Measurements from ENCODE around the gene NPEPL1. TPM values are rescaled to one million over a fixed set of nuclear protein-coding genes. Genes with fewer than 3 reads are reported as not detected.

NPEPL1 gene
- total RNA-seq, 1 donor from 2014 or later, result 23.3 TPM

- DNase-seq (ENCODE audit: missing footprints) (peak; percentile 41), ATAC-seq (no peak)
Observed at GRCh38 chr20:58696411-58696961, 3.9 kb downstream of the NPEPL1 start.

GRCh38 chr20:58697201-58697866, 4.7 kb downstream of the NPEPL1 start:
- peak; percentile 26 for DNase-seq (ENCODE audit: missing footprints)
- ATAC-seq, result no peak
- intact Hi-C loops (cut with DNase I), result loop anchor here (10.0 kb wide), 1 partner anchor 463 kb away; no protein-coding TSS in a partner anchor

More at GRCh38 chr20:58696411-58696961, 3.9 kb downstream of the NPEPL1 start:
- intact Hi-C loops (cut with DNase I), result loop anchor here (10.0 kb wide), 1 partner anchor 462 kb away; no protein-coding TSS in a partner anchor

- DNase-seq (ENCODE audit: missing footprints), result peak; percentile 47
- intact Hi-C loops (cut with DNase I), result loop anchor here (10.0 kb wide), 1 partner anchor 463 kb away; no protein-coding TSS in a partner anchor
Observed at GRCh38 chr20:58697867-58698703, 5.5 kb downstream of the NPEPL1 start.

GRCh38 chr20:58698741-58699622, 6.4 kb downstream of the NPEPL1 start:
- intact Hi-C loops (cut with DNase I), result loop anchor here (10.0 kb wide), 1 partner anchor 464 kb away; no protein-coding TSS in a partner anchor
- DNase-seq (ENCODE audit: missing footprints), result peak; percentile 74
- peak; percentile 61 for ATAC-seq

More at GRCh38 chr20:58697867-58698703, 5.5 kb downstream of the NPEPL1 start:
- ATAC-seq, result no peak

GRCh38 chr20:58699623-58700107, 7.1 kb downstream of the NPEPL1 start:
- intact Hi-C loops (cut with DNase I), result loop anchor here (10.0 kb wide), 1 partner anchor 465 kb away; no protein-coding TSS in a partner anchor
- DNase-seq (ENCODE audit: missing footprints), result peak; percentile 35
- no peak for ATAC-seq

- no peak for ATAC-seq
- intact Hi-C loops (cut with DNase I), result no loop called here
- DNase-seq (ENCODE audit: missing footprints), result peak; percentile 40
Observed at GRCh38 chr20:58700121-58700821, 7.7 kb downstream of the NPEPL1 start.

- DNase-seq (ENCODE audit: missing footprints) (peak; percentile 32), ATAC-seq (no peak)
- intact Hi-C loops (cut with DNase I), result no loop called here
Observed at GRCh38 chr20:58700823-58701222, 8.2 kb downstream of the NPEPL1 start.

GRCh38 chr20:58701431-58702160, 9.0 kb downstream of the NPEPL1 start:
- peak; percentile 49 for DNase-seq (ENCODE audit: missing footprints)
- intact Hi-C loops (cut with DNase I), result no loop called here
- ATAC-seq, result no peak

- ATAC-seq (no peak), DNase-seq (ENCODE audit: missing footprints) (no peak)
- intact Hi-C loops (cut with DNase I), result no loop called here
Observed at GRCh38 chr20:58702161-58702510, 9.5 kb downstream of the NPEPL1 start.

GRCh38 chr20:58702859-58703648, 10.5 kb downstream of the NPEPL1 start:
- DNase-seq (ENCODE audit: missing footprints) (no peak), ATAC-seq (no peak)
- intact Hi-C loops (cut with DNase I), result no loop called here

GRCh38 chr20:58703765-58704371, 11.3 kb downstream of the NPEPL1 start:
- intact Hi-C loops (cut with DNase I), result no loop called here
- DNase-seq (ENCODE audit: missing footprints), result peak; percentile 25
- ATAC-seq, result no peak

- intact Hi-C loops (cut with DNase I), result no loop called here
- peak; percentile 17 for DNase-seq (ENCODE audit: missing footprints)
- ATAC-seq, result no peak
Observed at GRCh38 chr20:58705208-58705926, 12.8 kb downstream of the NPEPL1 start.

- DNase-seq (ENCODE audit: missing footprints) (peak; percentile 35), ATAC-seq (no peak)
- intact Hi-C loops (cut with DNase I), result no loop called here
Observed at GRCh38 chr20:58706150-58706892, 13.7 kb downstream of the NPEPL1 start.

GRCh38 chr20:58706975-58707681, 14.5 kb downstream of the NPEPL1 start:
- DNase-seq (ENCODE audit: missing footprints) (peak; percentile 43), ATAC-seq (no peak)
- intact Hi-C loops (cut with DNase I), result no loop called here
